ENCODE data around the gene GNE. TPM values are rescaled to one million over a fixed set of nuclear protein-coding genes. Genes with fewer than 3 reads are reported as not detected.
A peak's percentile ranks its signal among the peaks of the same experiment; 100 is the strongest.
"Not testable (repeated sequence)": the region's sequence is repeated elsewhere in the genome, so short reads cannot be mapped to it uniquely, and the experiment has no call there.

The GNE gene
- total and polyA plus RNA-seq, 8 donors, result 15.7 to 21.3 (median 19.9) TPM

GRCh38 chr9:36251428-36251827 lies 6.8 kb downstream of the GNE start:
- no peaks in the 10 kb centered on the region for H3K27me3 ChIP-seq
- peaks cover 0 to 7% of the 10 kb centered on the region in 2 donors for H3K4me1 ChIP-seq
- no peak overlapping the region for H3K4me3 ChIP-seq
- TF ChIP-seq CTCF (IDR thresholded peaks at IDR 0.05), result no peak
- ATAC-seq (no peak), DNase-seq (no peak)
- intact Hi-C loops (cut with DNase I), result no loop called here
- H3K36me3 ChIP-seq, result peaks cover 0 to 9% of the 10 kb centered on the region in 2 donors
- no peaks in the 10 kb centered on the region for H3K9me3 ChIP-seq
- no peak overlapping the region for H3K27ac ChIP-seq

- Histone ChIP-seq H3K27ac (no peak overlapping the region), H3K9me3 (no peaks in the 10 kb centered on the region), H3K36me3 (peaks cover 0 to 21% of the 10 kb centered on the region in 2 donors), H3K4me1 (peaks cover 0 to 6% of the 10 kb centered on the region in 2 donors), H3K27me3 (no peaks in the 10 kb centered on the region), H3K4me3 (no peak overlapping the region)
- intact Hi-C loops (cut with DNase I), result no loop called here
- TF ChIP-seq CTCF (IDR thresholded peaks at IDR 0.05), result no peak
- DNase-seq (no peak), ATAC-seq (no peak)
These were observed 8.2 kb downstream of the GNE start for GRCh38 chr9:36250079-36250478.

- ATAC-seq (no peak), DNase-seq (no peak)
- intact Hi-C loops (cut with DNase I), result loop anchor here in 1 of 2 donors (10.0 kb wide), 1 partner anchor 76 kb away; no protein-coding TSS in a partner anchor
- Histone ChIP-seq H3K27me3 (no peaks in the 10 kb centered on the region), H3K36me3 (peaks cover 0 to 27% of the 10 kb centered on the region in 2 donors), H3K27ac (no peak overlapping the region), H3K9me3 (no peaks in the 10 kb centered on the region), H3K4me1 (peaks cover 0 to 6% of the 10 kb centered on the region in 2 donors), H3K4me3 (no peak overlapping the region)
- TF ChIP-seq CTCF (IDR thresholded peaks at IDR 0.05), result no peak
These were observed 9.1 kb downstream of the GNE start for GRCh38 chr9:36249189-36249588.

DNA sequence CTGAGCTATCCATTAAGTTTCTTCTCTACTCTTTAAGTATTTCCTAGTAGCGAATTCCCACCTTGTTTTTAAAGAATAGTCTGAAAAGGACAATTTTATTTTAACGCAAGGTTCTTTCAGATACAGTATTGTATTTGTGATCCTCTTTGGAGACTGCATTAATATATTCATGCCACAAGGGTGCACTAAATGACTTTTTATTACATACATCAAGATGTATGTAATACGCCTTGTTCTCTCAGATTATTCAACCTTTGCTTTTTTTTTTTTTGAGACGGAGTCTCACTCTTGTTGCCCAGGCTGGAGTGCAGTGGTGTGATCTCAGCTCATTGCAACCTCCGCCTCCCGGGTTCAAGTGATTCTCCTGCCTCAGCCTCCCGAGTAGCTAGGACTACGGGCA lies 10.2 kb downstream of the GNE start:
- peaks cover 0 to 39% of the 10 kb centered on the region in 2 donors for H3K36me3 ChIP-seq
- H3K27ac ChIP-seq, H3K4me3 ChIP-seq, H3K27me3 ChIP-seq, H3K9me3 ChIP-seq, H3K4me1 ChIP-seq: not testable (repeated sequence)
- intact Hi-C loops (cut with DNase I), result loop anchor here in 1 of 2 donors (10.0 kb wide), 1 partner anchor 77 kb away; no protein-coding TSS in a partner anchor
- ATAC-seq (peak; percentile 78), DNase-seq (peak in 2 of 4 donors; percentile 17 to 43)
- peak in 1 of 2 donors; percentile 17 for TF ChIP-seq CTCF (IDR thresholded peaks at IDR 0.05)

DNA sequence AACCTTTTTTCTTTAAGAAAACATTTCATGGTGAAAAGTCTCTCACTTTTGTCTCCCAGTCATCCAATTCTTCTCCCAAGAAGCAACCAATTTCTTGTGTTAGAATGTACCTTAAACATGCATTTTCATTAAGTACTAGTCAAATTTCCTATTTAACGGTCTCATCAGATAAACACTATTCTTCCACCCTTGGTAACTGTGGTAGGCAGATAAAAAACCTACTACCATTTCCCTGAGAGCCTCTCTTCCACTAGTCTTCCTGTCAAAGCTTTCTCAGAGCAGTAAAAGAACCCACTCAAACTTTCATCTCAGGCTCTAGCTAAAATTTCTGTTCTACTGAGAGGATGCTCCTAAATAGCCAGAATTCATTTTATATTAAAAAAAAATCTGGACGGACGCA lies 10.9 kb downstream of the GNE start:
- ATAC-seq (no peak), DNase-seq (no peak)
- no peak overlapping the region for H3K27ac ChIP-seq
- H3K36me3 ChIP-seq, result peaks cover 0 to 46% of the 10 kb centered on the region in 2 donors
- no peak overlapping the region for H3K4me3 ChIP-seq
- H3K9me3 ChIP-seq, result no peaks in the 10 kb centered on the region
- no peak for TF ChIP-seq CTCF (IDR thresholded peaks at IDR 0.05)
- H3K4me1 ChIP-seq, result peaks cover 0 to 6% of the 10 kb centered on the region in 2 donors
- intact Hi-C loops (cut with DNase I), result loop anchor here in 1 of 2 donors (10.0 kb wide), 1 partner anchor 77 kb away; no protein-coding TSS in a partner anchor
- H3K27me3 ChIP-seq, result no peaks in the 10 kb centered on the region

All from left lung (tissue), 10 donors.